ENCODE results near the gene GLRX. TPM values are rescaled to one million over a fixed set of nuclear protein-coding genes. Genes with fewer than 3 reads are reported as not detected.
"Not testable (repeated sequence)": the region's sequence is repeated elsewhere in the genome, so short reads cannot be mapped to it uniquely, and the experiment has no call there.

GLRX gene
- total RNA-seq, result 120 and 139 TPM in 2 replicates

GRCh38 chr5:95822542-95823181 lies at the start of gene GLRX:
Gene GLRX, minus strand, starts transcription at chr5:95822726. Its CDS starts 64 bp downstream, at chr5:95822662.
- DNase-seq (ENCODE audit: low read depth), result peak; percentile 79
- Histone ChIP-seq H3K27me3 (ENCODE audit: control insufficient read depth, insufficient read depth, low read length) (no peaks in the 10 kb centered on the region), H3K4me3 (ENCODE audit: low read depth, low read length) (peak within 1 kb of the TSS; percentile 92), H3K36me3 (ENCODE audit: control insufficient read depth, insufficient read depth, low read length) (no peaks in the 10 kb centered on the region)
- TF ChIP-seq CTCF (IDR thresholded peaks at IDR 0.05; ENCODE audit: insufficient read depth, low read length, poor library complexity, severe bottlenecking), result no peak

- H3K4me3 ChIP-seq (ENCODE audit: low read depth, low read length), result no peak overlapping the region
- no peaks in the 10 kb centered on the region for H3K27me3 ChIP-seq (ENCODE audit: control insufficient read depth, insufficient read depth, low read length)
- H3K36me3 ChIP-seq (ENCODE audit: control insufficient read depth, insufficient read depth, low read length), result no peaks in the 10 kb centered on the region
- no peak for TF ChIP-seq CTCF (IDR thresholded peaks at IDR 0.05; ENCODE audit: insufficient read depth, low read length, poor library complexity, severe bottlenecking)
- no peak for DNase-seq (ENCODE audit: low read depth)
Observed at GRCh38 chr5:95871146-95871806, 48.8 kb upstream of the GLRX start.

GRCh38 chr5:95870105-95870672 lies 47.7 kb upstream of the GLRX start:
- H3K27me3 ChIP-seq (ENCODE audit: control insufficient read depth, insufficient read depth, low read length), result no peaks in the 10 kb centered on the region
- DNase-seq (ENCODE audit: low read depth), result no peak
- TF ChIP-seq CTCF (IDR thresholded peaks at IDR 0.05; ENCODE audit: insufficient read depth, low read length, poor library complexity, severe bottlenecking), result no peak
- no peak overlapping the region for H3K4me3 ChIP-seq (ENCODE audit: low read depth, low read length)
- H3K36me3 ChIP-seq (ENCODE audit: control insufficient read depth, insufficient read depth, low read length), result no peaks in the 10 kb centered on the region

- not testable (repeated sequence) for DNase-seq (ENCODE audit: low read depth); H3K36me3 ChIP-seq (ENCODE audit: control insufficient read depth, insufficient read depth, low read length); H3K27me3 ChIP-seq (ENCODE audit: control insufficient read depth, insufficient read depth, low read length); H3K4me3 ChIP-seq (ENCODE audit: low read depth, low read length)
Observed at GRCh38 chr5:95869173-95869855, 46.8 kb upstream of the GLRX start.

GRCh38 chr5:95868136-95868535 lies 45.6 kb upstream of the GLRX start:
- no peak overlapping the region for H3K4me3 ChIP-seq (ENCODE audit: low read depth, low read length)
- no peak for DNase-seq (ENCODE audit: low read depth)
- no peak for TF ChIP-seq CTCF (IDR thresholded peaks at IDR 0.05; ENCODE audit: insufficient read depth, low read length, poor library complexity, severe bottlenecking)

GRCh38 chr5:95866435-95867040 lies 44.0 kb upstream of the GLRX start:
- Histone ChIP-seq H3K27me3 (ENCODE audit: control insufficient read depth, insufficient read depth, low read length) (no peaks in the 10 kb centered on the region), H3K36me3 (ENCODE audit: control insufficient read depth, insufficient read depth, low read length) (no peaks in the 10 kb centered on the region), H3K4me3 (ENCODE audit: low read depth, low read length) (no peak overlapping the region)
- no peak for DNase-seq (ENCODE audit: low read depth)
- TF ChIP-seq CTCF (IDR thresholded peaks at IDR 0.05; ENCODE audit: insufficient read depth, low read length, poor library complexity, severe bottlenecking), result no peak

More at GRCh38 chr5:95868136-95868535, 45.6 kb upstream of the GLRX start:
- H3K36me3 ChIP-seq (ENCODE audit: control insufficient read depth, insufficient read depth, low read length), result no peaks in the 10 kb centered on the region
- H3K27me3 ChIP-seq (ENCODE audit: control insufficient read depth, insufficient read depth, low read length), result no peaks in the 10 kb centered on the region

Measured in kidney epithelial cell (primary cell).